ENCODE measurements around the gene PRR7. TPM values are rescaled to one million over a fixed set of nuclear protein-coding genes. Genes with fewer than 3 reads are reported as not detected.

PRR7 gene
- total RNA-seq, 1 experiment from 2014 or later = 40.6 TPM

DNA sequence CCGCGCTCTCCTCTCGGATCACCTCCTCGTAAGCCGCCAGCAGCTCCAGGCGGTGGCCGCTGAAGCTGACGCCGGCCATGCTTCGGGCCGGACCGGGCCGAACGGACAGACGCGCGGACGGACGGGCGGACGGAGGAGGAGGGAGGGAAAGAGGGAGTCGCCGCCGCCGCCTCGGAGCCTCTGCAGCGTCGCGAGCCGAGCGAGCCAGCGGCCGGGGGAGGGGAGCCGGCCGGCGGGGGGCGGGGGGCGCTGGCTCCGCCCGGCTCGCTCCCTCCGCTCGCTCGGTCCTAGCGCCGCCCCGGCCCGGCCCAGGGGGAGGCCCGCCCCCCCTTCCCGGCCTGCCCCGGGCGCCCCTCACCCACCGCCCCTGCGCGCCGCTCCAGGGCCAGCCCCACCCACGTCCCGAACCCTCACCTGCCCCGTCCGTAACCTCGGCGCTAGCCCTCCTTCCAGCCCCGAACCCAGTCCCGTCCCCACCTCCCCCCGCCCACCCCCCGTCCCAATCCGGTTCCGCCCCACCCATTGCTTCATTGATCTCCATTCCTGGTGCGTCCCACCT, 26.9 kb downstream of the PRR7 start, which contains the start of gene DBN1:
DBN1 (minus strand) TSS at position 192 of the 559 bp plus-strand sequence; CDS start at position 79, 113 bp downstream.
- Histone ChIP-seq H2AFZ (ENCODE audit: low read length) (peak within 1 kb of the TSS; percentile 60), H3K4me1 (ENCODE audit: insufficient read depth, low read length) (peaks cover 21% of the 10 kb centered on the region), H3K9me2 (replicated peaks; ENCODE audit: low read length) (no peaks in the 10 kb centered on the region), H3K4me3 (ENCODE audit: low read length) (peak within 1 kb of the TSS; percentile 90), H3F3A (ENCODE audit: low read length, unreplicated experiment) (no peaks in the 10 kb centered on the region), H3K9ac (ENCODE audit: low read length) (peak within 1 kb of the TSS; percentile 68), H3K9me3 (ENCODE audit: low read length) (no peaks in the 10 kb centered on the region), H3K27me3 (ENCODE audit: low read length) (no peaks in the 10 kb centered on the region), H3K4me2 (ENCODE audit: low read length) (peak within 1 kb of the TSS; percentile 98), H3K79me2 (ENCODE audit: low read length) (peaks cover 34% of the 10 kb centered on the region), H3K36me3 (ENCODE audit: low read depth, low read length) (no peaks in the 10 kb centered on the region), H4K20me1 (ENCODE audit: low read length) (peaks cover 36% of the 10 kb centered on the region; the same call in 1 of the 2 replicates), H3K27ac (ENCODE audit: low read length) (no peak within 1 kb of the TSS)
- POLR2A ChIA-PET (ENCODE audit: unreplicated experiment) = interaction anchor here (1.9 kb wide), 1 partner anchor 24 kb away, joined by 6 read pairs; the partner anchor contains the start of gene PDLIM7
- no TSS peak for BruUV-seq (replicated peaks)
- CTCF ChIA-PET = interaction anchor here (0.6 to 1.0 kb wide), 2 partner anchors 43 to 69 kb away, joined by 4 to 6 read pairs; partner anchors contain the start of gene DDX41
- DNase-seq (peak; percentile 61), ATAC-seq (peak; percentile 69)
- TF ChIP-seq EZH2 (IDR thresholded peaks at IDR 0.05; ENCODE audit: low read length, unreplicated experiment) = no peak
- TF ChIP-seq, protein P1, sequence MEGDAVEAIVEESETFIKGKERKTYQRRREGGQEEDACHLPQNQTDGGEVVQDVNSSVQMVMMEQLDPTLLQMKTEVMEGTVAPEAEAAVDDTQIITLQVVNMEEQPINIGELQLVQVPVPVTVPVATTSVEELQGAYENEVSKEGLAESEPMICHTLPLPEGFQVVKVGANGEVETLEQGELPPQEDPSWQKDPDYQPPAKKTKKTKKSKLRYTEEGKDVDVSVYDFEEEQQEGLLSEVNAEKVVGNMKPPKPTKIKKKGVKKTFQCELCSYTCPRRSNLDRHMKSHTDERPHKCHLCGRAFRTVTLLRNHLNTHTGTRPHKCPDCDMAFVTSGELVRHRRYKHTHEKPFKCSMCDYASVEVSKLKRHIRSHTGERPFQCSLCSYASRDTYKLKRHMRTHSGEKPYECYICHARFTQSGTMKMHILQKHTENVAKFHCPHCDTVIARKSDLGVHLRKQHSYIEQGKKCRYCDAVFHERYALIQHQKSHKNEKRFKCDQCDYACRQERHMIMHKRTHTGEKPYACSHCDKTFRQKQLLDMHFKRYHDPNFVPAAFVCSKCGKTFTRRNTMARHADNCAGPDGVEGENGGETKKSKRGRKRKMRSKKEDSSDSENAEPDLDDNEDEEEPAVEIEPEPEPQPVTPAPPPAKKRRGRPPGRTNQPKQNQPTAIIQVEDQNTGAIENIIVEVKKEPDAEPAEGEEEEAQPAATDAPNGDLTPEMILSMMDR (conservative IDR thresholded peaks at IDR 0.05; ENCODE audit: low read depth, low read length) = no peak
- TF ChIP-seq EZH2phosphoT487 (IDR thresholded peaks at IDR 0.05; ENCODE audit: borderline replicate concordance, low read length) = no peak
- intact Hi-C loops (cut with micrococcal nuclease) = loop anchor here (2.0 kb wide), 1 partner anchor 17 kb away; no protein-coding TSS in a partner anchor

DNA sequence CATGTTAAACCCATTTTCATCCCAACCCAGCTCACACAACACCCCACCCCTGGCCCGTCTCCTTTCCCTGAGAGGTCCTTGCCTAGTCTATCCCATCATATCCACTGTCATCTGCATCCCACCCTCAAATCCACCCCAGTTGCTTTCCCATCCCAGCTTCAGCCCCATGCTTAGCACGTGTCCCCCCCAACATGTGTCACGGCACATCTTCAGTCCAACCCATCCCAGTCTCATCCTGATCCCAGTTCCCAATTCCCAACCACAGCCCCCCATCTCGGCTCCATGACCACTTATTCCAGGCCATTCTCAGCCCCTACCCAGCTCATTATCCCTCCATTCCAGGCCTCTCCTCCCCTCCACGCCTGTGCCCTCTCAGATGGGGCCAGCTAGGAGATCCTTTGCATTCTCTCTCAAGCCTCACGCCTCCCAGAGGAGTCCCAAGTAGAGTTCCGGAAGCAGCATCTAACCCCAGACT, 27.4 kb downstream of the PRR7 start:
- H3K4me2 ChIP-seq (ENCODE audit: low read length) = no peak overlapping the region
- H4K20me1 ChIP-seq (ENCODE audit: low read length) = peaks cover 30% of the 10 kb centered on the region; the same call in 1 of the 2 replicates
- no peak for DNase-seq
- intact Hi-C loops (cut with micrococcal nuclease) = no loop called here
- no peak for ATAC-seq
- no TSS peak for BruUV-seq (replicated peaks)
- peaks cover 21% of the 10 kb centered on the region for H3K4me1 ChIP-seq (ENCODE audit: insufficient read depth, low read length)
- no peak overlapping the region for H3K4me3 ChIP-seq (ENCODE audit: low read length)
- no peaks in the 10 kb centered on the region for H3K9me2 ChIP-seq (replicated peaks; ENCODE audit: low read length)
- H3K9ac ChIP-seq (ENCODE audit: low read length) = no peak overlapping the region
- no peaks in the 10 kb centered on the region for H3K9me3 ChIP-seq (ENCODE audit: low read length)
- no peaks in the 10 kb centered on the region for H3F3A ChIP-seq (ENCODE audit: low read length, unreplicated experiment)
- H2AFZ ChIP-seq (ENCODE audit: low read length) = no peak overlapping the region
- CTCF ChIA-PET = interaction anchor here (1.0 kb wide), 1 partner anchor 69 kb away, joined by 4 read pairs; no protein-coding TSS in a partner anchor
- peaks cover 34% of the 10 kb centered on the region for H3K79me2 ChIP-seq (ENCODE audit: low read length)
- no peak for TF ChIP-seq EZH2phosphoT487 (IDR thresholded peaks at IDR 0.05; ENCODE audit: borderline replicate concordance, low read length)
- TF ChIP-seq EZH2 (IDR thresholded peaks at IDR 0.05; ENCODE audit: low read length, unreplicated experiment) = no peak
- TF ChIP-seq, protein P1 (conservative IDR thresholded peaks at IDR 0.05; ENCODE audit: low read depth, low read length) = no peak
- POLR2A ChIA-PET (ENCODE audit: unreplicated experiment) = no interaction called here
- H3K36me3 ChIP-seq (ENCODE audit: low read depth, low read length) = no peaks in the 10 kb centered on the region
- H3K27me3 ChIP-seq (ENCODE audit: low read length) = no peaks in the 10 kb centered on the region
- no peak overlapping the region for H3K27ac ChIP-seq (ENCODE audit: low read length)
